ENCODE measurements around the gene NFIB.

NFIB gene

DNA sequence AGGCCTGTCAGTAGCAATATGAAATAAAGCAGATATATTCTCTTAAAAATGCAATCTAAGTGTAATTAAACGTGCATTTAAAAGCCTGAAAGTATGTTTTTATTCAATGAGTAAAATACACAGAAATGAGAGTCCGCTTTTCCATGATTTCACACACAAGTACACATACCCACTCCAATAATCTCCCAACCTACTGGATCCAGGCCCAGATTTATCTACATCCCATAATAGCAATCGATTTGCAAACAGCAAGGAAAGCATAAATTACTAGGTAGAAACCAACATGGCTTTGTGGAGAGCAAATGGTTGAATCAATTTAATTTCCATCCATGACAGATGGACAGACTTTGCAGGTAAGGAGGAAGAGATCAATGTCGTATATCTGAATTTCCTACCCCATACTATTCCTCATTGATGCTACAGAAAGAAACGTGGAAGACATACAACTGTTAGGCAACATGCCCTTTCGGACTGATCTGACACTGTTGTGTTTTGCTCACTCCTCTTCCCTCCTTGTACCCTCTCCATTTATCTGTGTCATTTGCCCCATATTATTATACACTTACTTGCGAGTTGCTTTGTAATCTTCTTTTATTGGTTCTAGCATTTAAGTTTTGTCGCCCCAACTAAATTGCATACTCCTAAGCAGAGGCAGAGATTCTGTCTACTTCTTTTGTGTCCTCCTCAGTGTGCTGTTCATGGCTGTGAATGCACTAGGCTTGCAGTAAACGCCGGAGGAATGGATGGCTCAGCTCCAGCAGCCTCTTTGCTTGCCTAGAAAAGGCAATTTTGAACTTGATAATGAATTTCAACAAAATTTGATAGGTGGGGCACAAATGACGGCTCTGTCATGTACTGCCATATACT lies 133.6 kb downstream of the NFIB start:
- DNase-seq: no peak

DNA sequence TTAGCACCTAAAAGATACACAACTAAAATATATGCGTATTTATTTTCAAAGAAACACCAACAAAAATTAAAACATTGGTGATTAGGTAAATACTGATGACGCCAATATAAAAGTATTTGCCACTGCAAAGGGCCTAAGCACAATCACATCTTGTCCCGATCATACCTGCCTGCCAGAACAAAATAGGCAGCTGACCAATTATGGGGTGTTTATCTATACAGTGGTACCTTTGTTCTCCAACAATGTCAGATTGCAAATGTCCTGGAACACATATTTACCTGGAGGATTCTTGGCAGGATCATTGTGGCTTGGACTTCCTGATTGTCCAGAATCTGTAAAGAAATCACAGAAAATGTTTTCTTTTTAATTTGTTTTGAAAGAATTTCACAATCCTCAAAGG lies 134.5 kb downstream of the NFIB start:
- DNase-seq: no peak

DNA sequence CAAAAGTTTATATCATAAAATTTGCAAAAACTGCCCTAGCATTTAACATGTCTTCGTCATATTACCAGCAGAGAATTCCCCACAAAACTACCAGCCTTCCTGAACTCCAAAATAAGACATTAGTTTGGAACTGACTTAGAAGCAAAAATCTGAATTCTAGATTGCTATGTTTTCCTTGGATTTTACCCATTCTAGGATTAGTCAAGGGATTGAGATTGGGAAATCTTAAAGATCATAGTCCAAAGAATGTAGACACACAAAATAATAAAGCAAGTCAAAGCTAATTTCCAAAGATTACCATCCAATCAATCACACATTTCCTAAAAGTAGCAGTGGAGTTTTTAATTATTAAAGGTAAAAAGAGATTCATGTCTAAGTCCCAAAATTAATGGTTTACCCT lies 138.2 kb downstream of the NFIB start:
- no peak for DNase-seq

DNA sequence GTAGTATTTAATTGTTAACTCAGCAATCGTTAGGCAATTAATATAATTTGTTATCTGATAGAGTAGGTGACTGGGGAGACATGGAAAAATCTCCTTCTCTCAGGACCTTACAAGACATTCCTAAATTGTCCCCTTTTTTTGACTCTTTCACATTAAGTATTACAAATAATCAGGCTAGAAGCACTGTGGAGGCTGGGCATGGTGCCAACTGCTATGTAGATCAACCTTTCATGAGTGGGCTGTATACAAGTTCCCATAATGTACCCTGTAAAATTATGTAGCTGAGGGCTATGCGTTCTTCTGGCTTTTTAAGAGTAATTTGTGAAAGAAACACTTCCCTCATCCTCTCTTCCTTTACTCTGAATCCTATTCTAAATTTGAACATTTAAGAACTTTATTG lies 140.2 kb downstream of the NFIB start:
- DNase-seq: no peak

DNA sequence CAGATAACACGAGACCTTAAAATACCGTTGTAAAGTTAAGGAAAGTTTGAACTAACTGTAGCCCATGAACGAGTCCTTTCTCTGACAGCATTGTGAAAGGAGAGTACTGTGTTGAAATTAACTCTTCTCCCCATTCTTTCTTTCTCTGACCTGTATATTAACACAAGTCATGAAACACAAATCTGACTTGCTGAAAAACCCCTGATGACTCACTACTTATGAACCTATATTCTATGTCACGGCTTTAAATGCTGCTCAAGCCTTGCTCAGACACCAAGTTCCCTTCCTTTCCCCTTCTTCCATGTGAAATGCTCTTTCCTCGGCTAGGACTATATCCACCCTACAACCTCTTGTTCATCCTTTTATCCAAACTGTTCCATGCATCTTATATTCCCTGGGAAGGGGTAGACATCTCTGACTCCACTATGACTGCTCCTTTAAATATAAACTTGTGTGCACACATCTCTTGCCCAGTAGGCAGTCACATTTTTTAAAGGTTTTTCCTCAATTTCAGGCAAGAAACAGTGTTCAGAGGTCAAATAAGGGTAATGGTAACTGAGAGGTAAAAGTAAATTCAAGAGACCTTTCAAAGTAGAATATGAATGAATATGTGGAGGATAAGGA lies 142.9 kb downstream of the NFIB start:
- DNase-seq: no peak

DNA sequence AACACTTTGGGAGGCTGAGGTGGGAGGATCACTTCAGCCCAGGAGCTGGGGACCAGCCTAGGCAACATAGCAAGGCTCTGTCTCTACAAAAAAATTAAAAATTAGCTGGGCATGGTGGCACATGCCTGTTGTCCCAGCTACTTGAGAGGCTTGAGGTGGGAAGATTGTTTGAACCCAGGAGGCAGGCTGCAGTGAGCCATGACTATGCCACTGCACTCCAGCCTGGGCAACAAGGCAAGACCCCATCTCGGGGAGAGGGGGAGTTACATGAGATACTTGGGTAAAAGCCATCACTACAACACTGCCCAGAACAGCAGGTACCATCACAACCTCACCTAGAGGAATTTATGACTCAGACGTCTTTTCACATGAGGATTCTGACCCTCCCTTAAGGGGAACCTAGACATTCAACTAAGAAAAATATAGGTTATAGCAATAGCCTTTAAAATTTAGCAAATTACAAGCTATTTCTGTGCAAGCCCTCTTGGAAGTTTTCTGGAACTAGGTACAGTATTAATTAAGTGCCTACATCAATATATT lies 143.5 kb downstream of the NFIB start:
- DNase-seq: no peak

DNA sequence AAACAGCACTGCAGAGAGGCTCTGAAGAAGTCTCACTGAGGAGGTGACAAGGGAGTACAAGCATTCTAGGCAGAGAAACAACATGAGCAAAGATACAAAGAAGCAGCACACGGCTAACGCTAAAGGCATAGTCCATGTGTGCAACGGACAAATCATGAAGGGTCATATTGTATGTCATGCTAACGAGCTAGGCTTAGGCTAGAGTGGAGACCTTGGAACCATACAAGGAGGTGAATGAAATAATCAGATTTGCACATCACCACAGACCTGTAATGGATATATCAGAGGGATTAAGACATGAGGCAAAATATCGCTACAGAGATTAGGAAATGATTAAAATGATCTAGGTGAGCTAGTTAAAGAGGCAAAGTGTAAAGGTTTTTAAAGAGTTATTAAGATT lies 145.6 kb downstream of the NFIB start:
- DNase-seq: no peak

DNA sequence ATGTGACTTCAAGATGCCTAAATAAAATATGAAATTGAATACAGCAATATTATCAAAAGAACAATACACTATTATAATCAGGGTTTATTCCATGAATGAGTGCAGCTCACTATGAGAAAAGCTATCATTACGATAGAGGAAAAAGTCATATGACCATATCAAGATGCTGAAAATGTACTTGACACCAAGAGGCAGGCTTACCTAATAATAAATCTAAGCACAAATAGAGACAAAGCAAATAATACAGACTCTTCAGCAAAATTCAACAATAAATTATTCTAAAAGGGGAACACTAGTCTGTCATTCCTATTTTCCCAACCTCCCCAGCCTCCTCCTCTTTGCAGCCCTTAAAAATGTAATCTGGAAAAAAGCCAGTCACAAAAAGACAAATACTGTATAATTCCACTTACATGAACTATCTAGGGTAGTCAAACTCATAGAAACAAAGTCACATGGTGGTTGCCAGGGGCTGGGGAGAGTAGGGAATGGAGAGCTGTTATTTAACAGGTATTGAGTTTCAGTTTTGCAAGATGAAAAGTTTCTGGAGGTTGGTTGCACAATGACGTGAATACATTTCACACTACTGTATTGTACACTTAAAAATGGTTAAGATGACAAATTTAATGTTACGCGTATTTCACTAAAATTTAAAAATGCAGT lies 148.4 kb downstream of the NFIB start:
- DNase-seq: no peak

DNA sequence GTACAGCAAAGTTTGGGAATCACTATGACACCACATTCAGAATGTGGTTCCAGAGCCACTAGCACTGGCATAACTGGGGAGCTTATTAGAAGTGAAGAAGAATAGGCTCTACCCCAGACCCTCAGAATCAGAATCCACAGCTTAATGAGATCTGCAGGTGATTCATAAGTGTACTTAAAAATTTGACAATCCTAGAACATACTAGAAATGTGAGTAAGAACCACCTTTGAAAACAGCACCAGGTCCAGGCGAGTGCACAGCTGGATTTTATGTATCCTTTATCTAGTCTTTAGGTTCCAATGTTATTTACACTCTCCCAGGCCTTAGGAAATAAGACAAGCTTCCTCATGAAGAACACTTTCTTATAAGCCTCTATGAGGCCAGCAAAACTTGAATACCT lies 149.0 kb downstream of the NFIB start:
- no peak for DNase-seq

DNA sequence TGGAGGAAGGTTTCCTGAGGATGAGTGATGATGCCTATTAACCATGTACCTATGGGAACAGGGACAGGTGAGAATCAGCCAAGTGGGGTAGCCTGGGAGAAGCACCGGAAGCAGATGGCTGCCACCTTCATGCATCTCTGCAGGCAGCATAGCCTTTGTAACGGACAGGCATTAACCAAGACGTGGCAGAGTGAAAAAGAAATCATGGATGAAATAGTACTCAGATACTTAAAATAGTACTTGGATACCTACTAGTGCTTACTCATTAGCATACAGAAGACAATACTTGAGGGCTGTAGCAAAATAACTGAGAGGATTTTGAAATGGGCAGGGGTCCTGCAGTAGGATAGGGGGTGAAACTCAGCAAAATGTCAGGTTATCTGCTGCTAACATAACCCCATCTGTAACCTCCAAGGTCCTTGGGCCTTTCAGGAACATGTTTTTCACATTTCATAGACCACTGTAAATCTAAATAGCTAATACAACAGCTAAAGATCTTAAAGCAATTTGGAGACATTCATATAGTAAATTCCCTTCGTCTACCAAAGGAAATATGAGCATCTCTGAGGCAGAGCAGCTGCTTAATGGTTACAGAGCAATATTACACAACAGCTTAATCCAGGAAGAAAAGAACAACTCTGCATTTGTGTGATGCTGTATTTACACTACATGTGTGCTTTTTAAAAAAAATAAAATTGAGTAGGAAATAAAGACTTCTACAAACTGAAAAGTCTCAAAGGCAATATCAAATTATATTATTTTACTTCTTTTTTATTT lies 154.3 kb downstream of the NFIB start:
- no peak for DNase-seq

DNA sequence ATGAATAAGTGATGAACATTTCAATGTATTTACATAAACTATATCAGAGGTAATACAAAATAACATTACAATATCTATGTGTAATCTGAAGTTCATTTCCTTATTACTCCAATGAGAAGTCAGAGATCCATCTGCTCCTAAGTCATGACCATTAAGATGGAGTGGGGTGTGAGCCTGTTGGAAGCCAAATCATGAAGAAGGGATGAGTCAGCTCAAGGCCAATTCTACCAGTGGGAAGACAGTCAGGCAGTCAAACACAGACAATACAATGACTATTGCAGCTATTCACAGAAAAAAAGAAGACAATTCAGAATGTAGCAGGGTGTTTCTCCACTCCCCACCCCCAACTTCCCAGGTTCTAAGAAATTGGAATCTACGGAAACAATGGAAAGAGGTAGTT lies 155.0 kb downstream of the NFIB start:
- no peak for DNase-seq

DNA sequence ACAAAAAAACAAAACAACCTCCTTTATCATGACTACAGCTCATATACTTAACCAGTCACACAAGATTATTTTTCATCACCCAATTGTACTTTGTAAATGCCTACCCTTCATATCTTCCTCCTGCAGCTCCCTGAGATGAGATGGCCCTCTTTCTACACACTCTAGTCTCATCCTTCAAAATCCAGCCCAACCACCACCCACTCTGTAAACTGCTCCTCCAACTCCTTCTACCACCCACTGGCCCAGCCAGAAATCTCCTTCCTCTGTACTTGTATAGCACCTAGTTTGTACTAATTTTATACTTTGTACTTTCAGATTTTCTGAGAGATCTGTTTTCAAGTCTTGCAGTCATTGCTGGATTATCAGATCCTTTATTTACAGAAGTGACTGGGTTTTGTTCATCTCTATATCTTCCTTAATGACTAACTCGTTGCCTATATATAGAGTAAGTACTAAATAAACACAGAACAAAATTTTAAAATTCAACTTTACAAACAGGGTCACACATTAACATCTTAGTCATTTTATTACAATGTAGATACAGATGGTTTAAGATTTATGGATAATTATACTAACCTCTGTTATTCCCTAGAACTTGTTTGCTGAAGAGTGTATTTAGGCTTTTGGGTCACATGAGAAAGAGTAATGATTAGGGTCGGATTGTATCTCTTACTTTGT lies 155.7 kb downstream of the NFIB start:
- DNase-seq: no peak

DNA sequence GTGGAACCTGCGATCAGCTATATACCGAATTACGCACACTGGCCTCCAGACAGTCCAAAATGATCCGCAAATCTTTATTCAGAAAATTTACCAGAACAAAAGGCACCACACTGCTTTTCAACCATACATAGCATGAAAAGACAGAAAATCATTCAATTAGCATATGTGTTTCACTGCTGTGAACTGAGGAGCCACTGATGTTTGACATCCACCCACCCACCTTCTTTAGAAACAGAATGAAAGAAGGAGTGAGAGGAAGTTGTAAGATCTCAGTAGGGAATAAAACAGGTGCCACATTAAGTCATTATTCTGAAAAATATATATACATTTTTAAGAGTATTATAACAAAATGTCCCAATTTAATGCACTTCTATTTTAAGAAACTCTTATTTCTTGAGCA lies 156.8 kb downstream of the NFIB start:
- no peak for DNase-seq

DNA sequence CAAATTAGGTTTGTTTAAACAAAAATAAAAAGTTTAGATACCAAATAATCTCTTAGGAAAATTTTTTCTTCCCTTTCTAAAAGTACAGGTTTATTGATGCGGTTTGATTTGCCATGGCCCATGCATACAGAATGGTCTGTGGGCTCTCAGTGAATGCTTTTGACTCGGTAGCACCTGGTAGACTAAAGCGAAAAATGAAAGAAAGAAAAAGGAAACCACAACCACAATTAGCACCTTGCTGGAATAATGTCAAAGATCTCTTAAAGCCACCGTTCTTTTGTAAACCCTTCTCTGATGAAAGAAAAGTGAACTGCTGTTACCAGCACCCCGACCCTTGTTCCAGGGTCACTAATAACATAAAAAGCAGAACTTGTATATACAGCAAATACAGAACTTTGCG lies 157.9 kb downstream of the NFIB start:
- DNase-seq: no peak

DNA sequence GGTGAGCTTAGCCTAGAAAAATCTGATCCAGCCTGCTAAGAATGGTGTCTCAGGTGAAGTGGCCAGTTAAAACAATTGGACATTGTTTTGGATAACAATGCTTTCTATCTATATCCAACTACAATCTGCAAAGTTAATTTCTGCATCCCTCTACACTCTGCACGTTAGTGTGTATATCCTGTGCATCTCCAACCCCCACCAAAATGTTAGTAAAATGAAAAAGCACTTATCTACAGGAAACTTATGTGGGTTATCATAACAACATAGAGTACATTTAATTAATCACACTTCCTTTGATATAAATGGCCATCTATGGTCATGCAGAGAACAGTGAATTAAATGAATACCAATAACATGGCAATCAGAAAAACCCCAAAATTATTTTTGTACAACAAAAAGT lies 158.7 kb downstream of the NFIB start:
- DNase-seq: no peak

DNA sequence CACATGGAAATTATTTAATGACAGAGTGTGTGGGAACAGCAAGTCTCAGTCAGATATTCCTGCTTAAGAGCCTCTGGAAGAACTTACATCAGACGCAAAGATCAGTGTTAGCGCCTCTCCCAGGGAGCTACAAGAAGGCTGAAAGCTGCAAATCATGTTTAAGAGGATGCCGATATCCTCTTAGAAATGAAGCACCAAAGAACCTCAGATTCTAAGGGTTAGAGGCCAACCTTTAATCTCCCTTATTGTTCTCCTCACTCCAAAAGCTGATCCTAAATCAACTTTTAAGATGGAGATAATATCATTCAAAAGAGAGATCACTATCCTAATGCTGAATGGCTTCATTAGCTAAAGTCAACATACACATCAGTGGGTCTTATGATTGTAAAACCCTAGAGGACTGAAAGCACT lies 160.6 kb downstream of the NFIB start:
- no peak for DNase-seq

DNA sequence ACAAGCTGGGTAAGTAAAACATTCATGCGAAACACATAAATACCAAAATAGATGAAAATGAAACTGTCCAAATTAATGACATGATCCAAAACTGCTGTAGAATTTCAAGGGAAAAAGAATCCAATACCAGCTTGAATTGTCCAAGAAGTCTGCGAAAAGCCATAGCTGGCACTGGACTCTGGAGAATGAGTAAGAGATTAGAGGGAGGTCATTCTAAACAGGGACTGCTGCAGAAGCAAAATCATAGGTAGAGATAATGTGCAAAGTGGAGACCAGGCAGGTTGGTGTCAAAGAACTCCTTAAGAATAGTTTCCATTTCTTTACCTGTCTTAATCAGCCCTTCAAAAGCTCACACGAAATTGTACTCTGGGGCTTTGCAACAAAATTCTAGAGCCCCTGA lies 162.5 kb downstream of the NFIB start:
- DNase-seq: no peak

DNA sequence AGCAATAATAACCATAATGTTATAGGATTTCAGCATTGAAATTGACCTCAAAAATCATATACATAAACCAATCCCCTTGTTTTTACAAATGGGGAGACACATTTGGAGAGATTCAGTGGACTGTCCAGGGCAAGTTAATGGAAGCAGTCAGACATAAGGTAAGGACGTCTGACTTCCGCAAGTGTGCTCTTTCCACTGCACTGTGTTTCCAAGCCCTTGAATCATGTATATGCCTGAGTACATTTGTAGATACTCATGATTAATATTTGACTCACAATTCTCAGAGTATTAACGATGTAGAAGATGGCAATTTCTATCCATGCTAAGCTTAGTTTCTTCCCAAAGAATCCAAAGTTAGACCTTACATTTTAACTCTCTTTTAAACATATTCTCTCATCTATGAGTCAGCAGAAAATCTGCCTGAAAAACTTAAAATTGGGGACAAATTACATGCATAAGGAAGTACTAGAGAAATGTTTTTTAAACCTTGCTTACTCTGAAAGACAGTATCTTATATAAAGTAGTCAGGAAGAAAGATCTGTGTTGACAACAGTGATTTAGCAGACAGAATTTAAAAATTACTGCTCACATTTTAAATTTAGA lies 165.3 kb downstream of the NFIB start:
- DNase-seq: no peak

DNA sequence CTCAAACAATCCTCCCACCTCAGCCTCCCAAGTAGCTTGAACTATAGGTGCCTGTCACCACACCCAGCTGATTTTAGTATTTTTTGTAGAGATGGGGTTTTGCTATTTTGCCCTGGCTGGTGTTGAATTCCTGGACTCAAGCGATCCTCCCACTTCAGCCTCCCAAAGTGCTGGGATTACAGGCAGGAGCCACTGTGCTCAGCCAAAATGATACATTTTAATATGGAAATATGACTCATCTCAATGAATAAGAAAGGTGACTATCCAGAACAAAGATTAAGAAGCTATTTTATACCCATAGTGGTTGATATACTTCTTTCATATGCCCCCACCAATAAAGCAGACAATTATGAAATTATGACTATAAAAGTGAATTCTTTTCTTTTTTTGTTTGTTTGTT lies 166.2 kb downstream of the NFIB start:
- no peak for DNase-seq

DNA sequence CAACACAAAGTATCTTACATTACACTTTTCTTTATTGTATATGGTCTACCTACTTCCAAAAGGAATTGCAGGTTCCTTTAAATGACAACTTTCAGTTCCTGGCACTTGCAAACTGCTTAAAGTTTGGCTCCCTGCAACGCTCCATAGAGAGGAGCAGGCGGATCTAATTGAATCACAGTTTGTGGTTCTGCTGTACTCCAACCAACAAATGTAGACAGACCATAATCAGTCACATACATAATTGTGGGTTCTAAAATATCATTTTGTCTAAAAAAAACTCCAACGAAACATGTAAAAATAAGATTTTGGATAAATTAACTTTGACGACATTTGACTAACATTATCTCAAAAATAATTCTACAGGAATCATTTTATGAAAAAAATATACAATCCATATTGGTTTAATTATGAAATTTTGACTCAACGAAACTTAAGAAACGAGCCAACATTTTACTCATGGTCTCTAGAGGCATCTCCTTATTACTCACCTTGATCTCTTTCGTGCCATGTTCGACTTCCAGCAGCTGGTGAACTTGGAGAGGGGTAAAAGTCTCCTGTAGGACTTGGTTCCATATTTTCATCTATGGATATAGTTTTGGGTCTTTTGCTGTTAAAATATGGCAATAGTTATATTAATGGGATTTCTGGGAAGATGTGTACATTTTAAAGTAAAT lies 167.6 kb downstream of the NFIB start:
- no peak for DNase-seq

DNA sequence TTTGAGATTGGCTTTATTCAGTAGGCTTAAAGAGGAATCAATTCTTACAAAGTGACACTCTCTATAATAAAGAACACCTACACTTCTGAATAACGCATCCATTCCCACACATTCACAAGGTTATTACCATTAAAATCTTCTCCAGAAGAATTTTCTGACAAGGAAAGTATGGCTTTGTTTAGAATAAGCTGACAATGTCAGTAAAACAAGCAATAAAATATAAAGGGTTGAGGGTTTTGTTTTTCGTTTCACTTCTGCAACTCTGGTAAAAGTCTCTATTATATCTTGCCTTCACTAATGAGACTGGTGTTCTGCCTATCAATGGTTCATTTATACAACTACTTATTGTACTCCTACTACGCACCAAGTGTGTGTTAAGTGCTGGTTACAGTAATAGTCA lies 169.7 kb downstream of the NFIB start:
- no peak for DNase-seq

DNA sequence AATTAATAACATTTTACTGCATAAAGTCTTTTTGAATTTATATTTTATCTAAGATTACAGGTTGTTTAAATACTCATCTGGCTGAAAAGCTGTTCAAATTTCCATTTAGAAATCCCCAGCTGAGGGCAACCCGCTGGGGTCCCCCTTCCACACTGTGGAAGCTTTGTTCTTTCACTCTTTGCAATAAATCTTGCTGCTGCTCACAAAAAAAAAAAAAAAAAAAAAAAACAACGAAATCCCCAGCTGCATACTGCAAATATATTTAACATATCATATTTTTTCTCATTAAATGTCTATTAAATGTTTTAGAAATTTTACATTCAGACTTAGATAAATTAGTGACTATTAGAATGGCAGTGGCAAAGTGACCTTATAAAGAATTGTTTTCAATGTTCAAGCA lies 172.2 kb downstream of the NFIB start:
- DNase-seq: no peak

Data from activated CD4-positive, alpha-beta T cell treated with anti-CD3 and anti-CD28 coated beads, Interleukin-2, amount 50 U/mL, for 48 hours (primary cell).